HL-60/S4 treated with phorbol 12-myristate 13-acetate at 8.2 ng/mL for 4 days and 3 days (cell line): Measurements from ENCODE around the gene CFAP61.

ENCODE experiments used
- in situ Hi-C: fragments of 300-500 bp; cut with MboI; formaldehyde crosslinking; loops from 2 replicates; pipeline ENCODE4 v1.15.0; 2022; ENCODE audit warnings: low sequenced_read_pairs

Gene CFAP61

DNA sequence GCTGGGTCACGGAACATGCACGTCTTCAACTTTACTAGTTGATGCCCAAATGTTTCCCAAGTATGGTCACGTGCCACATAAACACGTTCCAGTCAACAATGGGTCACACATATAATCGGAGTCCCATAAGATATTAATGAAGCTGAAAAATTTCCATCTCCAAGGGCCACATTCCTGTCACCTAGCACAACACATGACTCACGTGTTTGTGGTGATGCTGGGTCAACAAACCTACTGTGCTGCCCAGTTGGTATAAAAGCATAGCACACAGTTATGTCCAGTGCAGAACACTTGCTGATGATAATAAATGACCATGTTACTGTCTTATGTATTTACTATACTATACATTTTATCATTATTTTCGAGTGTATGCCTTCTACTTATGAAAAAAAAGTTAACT is 247.6 kb downstream of the CFAP61 start:
- in situ Hi-C loops, result no loop called here

- in situ Hi-C loops, result no loop called here
These were observed 251.0 kb downstream of the CFAP61 start for GRCh38 chr20:20303320-20303719.

DNA sequence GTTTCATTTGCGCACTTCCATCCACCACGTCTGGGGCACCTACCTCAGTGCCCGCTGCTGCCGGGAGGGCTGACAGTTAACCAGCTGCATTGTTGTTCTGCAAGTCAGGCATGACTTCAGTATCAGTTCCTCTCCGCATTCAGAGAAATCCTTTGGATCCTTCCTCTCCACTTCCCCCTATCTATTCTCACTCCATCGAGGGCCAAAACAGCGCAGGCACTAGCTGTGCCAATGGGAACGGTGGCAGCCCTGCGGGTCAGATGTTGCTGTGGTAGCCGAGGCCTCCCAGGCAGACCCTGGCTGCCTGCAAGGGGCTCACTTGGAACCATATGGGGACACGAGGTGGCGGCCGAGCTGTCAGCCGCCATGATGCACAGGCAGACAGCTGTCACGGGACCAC is 251.4 kb downstream of the CFAP61 start:
- in situ Hi-C loops, result no loop called here

- in situ Hi-C loops, result no loop called here
These were observed 252.6 kb downstream of the CFAP61 start for GRCh38 chr20:20304942-20305341.

DNA sequence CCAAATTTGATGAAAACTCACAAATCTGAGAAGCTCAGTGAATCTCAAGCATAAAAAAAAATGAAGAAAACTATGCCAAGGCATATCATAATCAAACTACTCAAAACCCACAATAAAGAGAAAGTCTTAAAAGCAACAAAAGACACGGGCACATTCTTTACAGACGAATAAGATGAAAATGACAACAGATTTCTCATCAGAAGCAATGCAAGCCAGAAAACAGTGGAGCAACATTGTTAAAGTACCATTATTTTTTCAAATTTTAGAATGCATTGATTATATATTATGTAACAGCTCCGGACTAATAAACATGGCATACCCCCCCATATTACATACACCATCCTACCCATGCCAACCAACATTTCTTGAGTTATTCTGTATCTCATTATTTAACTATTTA is 260.2 kb downstream of the CFAP61 start:
- in situ Hi-C loops, result no loop called here

- in situ Hi-C loops, result no loop called here
These were observed 264.9 kb downstream of the CFAP61 start for GRCh38 chr20:20317195-20317594.

DNA sequence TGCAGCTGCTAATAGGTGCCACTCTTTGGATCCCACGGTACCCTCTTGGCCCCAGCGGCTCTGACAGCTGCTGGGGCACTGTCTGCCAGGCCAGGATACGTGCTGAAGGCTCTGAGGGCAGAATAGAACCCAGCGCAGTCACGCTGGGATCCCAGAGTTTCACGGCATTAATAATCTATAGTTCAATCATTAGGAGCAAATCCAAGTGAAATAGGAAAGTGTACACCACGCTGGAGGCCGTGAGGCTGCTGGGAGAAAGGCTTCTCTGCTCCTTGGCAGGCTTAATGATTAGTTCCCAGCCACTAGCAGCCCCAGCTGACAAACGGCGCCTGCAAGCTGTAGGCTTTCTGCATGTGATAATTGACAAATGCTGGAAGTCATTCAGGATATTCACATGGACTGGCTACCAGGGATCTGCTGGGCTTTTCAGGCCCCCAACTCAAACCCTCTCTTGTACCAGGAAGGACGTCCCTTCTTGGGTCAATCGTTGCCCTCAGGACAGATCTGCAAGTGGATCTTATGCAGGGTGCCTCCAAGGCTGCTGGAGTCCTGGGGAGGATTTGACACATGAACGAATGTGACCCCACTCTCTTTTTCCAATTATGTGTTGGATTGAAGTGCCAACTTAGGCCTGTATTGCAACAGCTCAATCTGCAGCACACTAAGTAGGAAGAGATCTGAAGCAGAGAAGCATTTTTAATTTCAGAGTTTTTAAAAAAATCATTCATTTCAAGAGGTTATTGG is 265.5 kb downstream of the CFAP61 start:
- in situ Hi-C loops, result no loop called here

- in situ Hi-C loops, result no loop called here
These were observed 266.2 kb downstream of the CFAP61 start for GRCh38 chr20:20318365-20319161.

DNA sequence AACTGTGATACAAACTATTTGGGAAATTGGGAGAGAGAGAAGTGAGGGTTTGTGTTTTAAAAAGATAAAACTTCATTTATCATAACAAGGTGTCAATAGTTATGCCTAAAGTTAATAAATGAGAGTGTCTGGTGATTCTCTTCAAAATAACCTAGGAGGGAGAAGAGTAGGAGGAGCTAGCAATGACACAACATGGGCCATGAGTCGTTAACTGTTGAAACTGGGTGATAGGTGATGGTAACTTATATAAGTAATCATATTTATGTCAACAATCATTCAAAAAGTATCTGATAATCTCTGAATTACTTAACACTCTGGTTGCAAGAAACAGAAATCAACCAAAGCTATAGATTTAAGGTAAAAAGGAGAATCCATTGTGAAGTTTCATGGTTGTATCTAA is 268.8 kb downstream of the CFAP61 start:
- in situ Hi-C loops, result no loop called here

DNA sequence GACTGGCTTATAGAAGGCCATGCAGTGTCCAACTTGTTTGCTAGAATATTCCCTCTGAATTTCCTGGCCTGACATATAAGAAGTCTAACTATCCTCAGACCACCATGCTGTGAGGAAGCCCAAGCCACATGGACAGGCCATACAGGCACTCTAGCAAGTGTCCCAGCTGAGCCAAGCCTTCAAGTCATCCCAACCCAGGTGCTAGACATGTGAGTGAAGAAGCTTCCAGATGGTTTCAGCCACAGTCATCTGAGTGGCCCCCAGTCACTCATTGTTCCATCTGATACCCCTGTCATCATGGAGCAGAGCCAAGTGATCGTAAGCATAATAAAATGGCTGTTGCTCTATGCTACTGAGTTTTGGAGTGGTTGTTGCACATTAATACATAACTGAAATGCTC is 269.6 kb downstream of the CFAP61 start:
- in situ Hi-C loops, result no loop called here

DNA sequence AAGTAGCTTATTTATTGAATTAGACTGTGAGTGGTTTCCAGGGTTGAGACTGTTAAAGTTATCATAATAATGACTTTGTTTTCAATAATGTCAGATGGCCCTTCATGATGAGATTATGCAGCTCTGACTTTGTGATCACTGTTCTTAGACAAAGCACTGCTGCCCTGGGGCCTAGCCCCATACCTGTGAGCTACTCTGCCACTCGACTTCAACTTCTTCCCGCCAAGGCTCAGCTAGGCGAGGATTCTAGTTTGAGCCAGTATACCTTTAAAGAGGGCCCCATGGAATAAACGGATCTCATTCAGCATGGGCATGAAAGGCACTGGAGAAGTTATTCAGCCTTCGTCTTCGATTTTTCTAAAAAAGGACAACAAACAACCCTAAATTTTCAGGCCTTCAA is 270.6 kb downstream of the CFAP61 start:
- in situ Hi-C loops, result no loop called here

GRCh38 chr20:20327746-20328145 is 275.4 kb downstream of the CFAP61 start:
- in situ Hi-C loops, result no loop called here

DNA sequence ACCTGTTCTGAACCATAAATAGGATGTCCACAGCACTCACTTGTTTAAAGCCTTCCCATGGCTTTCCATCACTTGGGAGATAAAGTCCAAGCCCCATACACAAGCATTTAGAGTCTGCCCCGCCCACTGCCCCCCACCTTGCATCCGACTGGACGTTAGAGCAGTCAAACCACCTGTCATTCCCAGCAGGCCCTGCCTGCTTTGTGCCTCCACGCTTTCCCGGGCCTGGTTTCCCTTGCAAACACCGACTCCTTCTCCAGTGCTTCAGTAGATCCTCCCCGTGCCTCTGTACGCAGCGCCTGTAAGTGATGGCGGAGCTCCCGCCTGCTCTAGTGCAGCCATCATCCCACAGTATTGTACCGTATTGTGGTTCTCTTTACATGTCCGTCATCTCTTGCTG is 277.2 kb downstream of the CFAP61 start:
- in situ Hi-C loops, result no loop called here

GRCh38 chr20:20331156-20331555 is 278.8 kb downstream of the CFAP61 start:
- in situ Hi-C loops, result no loop called here

GRCh38 chr20:20331817-20332216 is 279.5 kb downstream of the CFAP61 start:
- in situ Hi-C loops, result no loop called here

DNA sequence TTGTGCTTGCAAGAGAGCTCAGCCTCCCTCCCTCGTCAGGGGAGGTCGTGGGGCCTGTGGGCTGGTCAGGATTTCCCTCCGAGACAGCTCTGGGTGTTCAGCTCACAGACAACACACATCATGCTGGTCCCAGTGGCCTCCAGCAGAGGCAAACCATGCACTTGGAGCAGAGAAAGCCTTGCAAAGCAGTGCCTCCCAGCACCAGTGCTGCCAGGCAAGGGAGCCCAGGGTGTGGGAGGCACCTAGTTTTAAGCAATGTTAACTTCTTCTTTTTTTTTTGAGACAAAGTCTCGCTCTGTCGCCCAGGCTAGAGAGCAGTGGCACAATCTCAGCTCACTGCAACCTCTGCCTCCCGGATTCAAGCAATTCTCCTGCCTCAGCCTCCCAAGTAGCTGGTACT is 281.5 kb downstream of the CFAP61 start:
- in situ Hi-C loops, result no loop called here

GRCh38 chr20:20334489-20334888 is 282.2 kb downstream of the CFAP61 start:
- in situ Hi-C loops, result no loop called here

DNA sequence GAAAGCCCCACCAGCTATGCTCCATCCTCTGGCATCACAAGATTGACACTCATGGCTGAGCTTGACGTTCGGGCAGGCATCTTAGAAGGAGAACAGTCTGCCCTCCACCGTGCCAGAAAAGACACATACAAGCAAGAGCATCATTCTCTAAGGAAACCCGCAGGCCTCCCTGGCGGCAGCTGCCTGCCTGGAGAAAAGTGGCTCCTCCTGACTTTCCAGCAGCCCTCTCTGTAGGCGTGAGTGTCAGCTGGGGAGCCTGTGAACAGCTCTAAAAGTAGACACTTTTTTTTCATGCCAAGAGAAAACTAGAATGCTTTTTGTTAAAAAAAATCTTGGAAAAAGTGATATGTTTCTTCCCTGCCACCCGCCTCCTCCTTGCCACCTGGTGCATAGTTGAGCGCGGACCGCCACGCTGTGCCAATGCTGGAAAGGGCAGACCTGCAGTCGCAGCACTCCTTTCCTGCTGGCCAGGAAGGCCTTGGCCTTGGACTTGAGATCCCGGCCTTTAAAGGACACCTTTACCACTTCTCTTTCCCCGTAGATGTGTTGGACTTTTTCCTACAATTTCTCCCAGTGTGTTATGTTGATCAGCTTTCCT is 285.9 kb downstream of the CFAP61 start:
- in situ Hi-C loops, result no loop called here

DNA sequence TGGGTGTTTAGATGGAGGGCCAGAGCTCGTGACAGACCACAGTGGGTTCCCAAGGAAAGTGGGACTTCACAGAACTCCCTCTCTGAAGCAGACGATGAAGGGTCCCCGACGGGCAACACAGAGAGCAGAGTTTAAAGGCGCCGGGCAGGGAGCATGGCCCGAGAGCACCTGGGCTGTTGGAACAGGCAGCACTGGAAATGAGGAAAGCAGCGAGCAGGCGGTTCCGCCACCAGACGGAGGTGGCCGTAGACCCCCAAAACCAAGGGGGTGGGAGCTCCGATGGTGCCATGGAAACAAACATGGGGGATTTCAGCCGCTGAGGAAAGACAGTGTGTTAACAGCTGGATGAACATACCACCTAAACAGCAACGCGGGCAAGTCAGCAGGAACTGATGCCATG is 288.1 kb downstream of the CFAP61 start:
- in situ Hi-C loops, result no loop called here

DNA sequence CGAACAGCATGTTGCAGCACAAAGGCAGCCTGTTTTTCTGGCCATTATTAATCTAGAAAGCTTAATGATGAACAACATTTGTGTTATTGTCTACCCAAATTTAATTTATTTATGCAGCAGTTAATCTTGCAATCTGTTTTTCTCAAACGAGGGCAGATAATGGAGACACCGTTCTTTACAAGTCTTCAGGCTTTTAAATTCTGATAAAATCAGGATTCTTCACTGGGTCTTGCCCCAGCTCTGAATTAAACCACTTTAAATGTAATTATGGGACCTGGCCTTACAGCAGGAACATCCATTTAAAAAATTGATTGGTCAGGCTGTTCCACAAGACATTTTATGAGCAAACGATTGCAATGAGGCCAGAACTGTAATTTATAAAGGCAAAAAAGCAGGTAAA is 289.0 kb downstream of the CFAP61 start:
- in situ Hi-C loops, result no loop called here

DNA sequence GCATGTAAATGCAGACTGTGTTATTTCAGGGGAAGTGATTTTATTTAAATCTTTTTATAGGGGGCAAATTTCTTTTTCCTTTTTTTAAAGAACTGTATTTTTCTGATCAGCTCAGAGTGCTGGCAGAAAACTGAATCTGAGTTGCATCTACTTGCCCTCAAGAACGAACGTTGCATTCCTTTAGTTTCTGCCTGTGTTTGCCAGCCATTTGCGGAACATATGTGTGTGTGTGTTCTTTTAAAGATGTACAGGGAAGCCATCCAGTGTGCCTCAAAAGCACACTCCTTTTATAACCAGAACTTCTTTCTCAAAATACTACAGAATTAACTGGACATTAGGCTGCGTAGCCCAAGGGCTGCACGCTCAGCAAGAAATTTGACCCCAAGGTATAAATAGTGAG is 289.7 kb downstream of the CFAP61 start:
- in situ Hi-C loops, result no loop called here

DNA sequence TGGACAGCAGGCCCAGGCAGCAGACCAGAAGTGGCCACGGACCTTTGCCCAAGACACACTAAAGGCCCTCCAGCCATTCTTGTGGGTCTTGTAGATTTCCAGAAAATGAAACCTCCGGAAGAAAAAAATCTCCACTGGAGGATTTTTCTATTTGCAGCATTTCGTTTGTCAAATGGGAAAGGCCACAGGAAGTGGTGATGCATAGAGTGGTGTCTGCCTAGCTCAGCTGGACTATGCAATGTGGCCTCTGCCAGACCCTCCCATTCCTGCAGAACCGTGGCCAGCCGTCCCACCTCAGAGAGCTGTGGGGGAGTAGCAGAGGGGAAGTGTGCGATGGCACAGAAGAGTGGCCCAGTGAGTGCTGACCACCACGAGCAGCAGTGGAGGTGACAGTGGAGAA is 291.6 kb downstream of the CFAP61 start:
- in situ Hi-C loops, result no loop called here
